Hepatocyte (in vitro differentiated cells): ENCODE results near the gene HLA-DRB1. TPM values are rescaled to one million over a fixed set of nuclear protein-coding genes. Genes with fewer than 3 reads are reported as not detected.
A peak's percentile ranks its signal among the peaks of the same experiment; 100 is the strongest.

Source experiments
- DNase-seq: peaks from one replicate; pipeline ENCODE4 v3.0.0-alpha.2; 2016; ENCODE audit warnings: low spot score
- H2AFZ ChIP-seq: fragments of 200-600 bp; sonication (generic); 2 replicates; pipeline ENCODE4 v1.6.0; 2016; ENCODE audit warnings: antibody characterized with exemption, mild to moderate bottlenecking
- H3K27ac ChIP-seq: fragments of 200-600 bp; sonication (generic); 2 replicates; pipeline ENCODE4 v1.5.1; 2016; ENCODE audit warnings: mild to moderate bottlenecking
- H3K27me3 ChIP-seq: fragments of 200-600 bp; sonication (generic); 2 replicates; pipeline ENCODE4 v1.6.1; 2016
- H3K36me3 ChIP-seq: fragments of 200-600 bp; sonication (generic); replicated peaks from 2 replicates; pipeline ENCODE4 v1.5.1; 2016; ENCODE audit warnings: low read depth; ENCODE audit not compliant: insufficient read depth
- H3K4me1 ChIP-seq: fragments of 200-600 bp; sonication (generic); 2 replicates; pipeline ENCODE4 v1.5.1; 2016; ENCODE audit warnings: mild to moderate bottlenecking, moderate library complexity; ENCODE audit not compliant: insufficient read depth
- H3K4me2 ChIP-seq: fragments of 200-600 bp; sonication (generic); 2 replicates; pipeline ENCODE4 v1.6.0; 2016
- H3K4me3 ChIP-seq: fragments of 200-600 bp; sonication (generic); 2 replicates; pipeline ENCODE4 v1.5.1; 2016; ENCODE audit warnings: mild to moderate bottlenecking
- H3K79me2 ChIP-seq: fragments of 200-600 bp; sonication (generic); 2 replicates; pipeline ENCODE4 v1.6.0; 2017; ENCODE audit warnings: mild to moderate bottlenecking
- H3K9me2 ChIP-seq: fragments of 200-600 bp; sonication (generic); replicated peaks from 2 replicates; pipeline ENCODE4 v1.6.0; 2017; ENCODE audit warnings: mild to moderate bottlenecking; ENCODE audit not compliant: insufficient read depth
- H3K9me3 ChIP-seq: fragments of 200-600 bp; sonication (generic); 2 replicates; pipeline ENCODE4 v1.5.1; 2016; ENCODE audit warnings: low read depth, mild to moderate bottlenecking
- H4K20me1 ChIP-seq: fragments of 200-600 bp; sonication (generic); 2 replicates; pipeline ENCODE4 v1.6.0; 2016; ENCODE audit warnings: mild to moderate bottlenecking; ENCODE audit not compliant: insufficient read depth, poor library complexity, severe bottlenecking
- CTCF ChIP-seq: fragments of 200-600 bp; sonication (generic); IDR thresholded peaks from 2 replicates; pipeline ENCODE4 v1.5.1; 2016; ENCODE audit warnings: antibody characterized with exemption, mild to moderate bottlenecking; ENCODE audit not compliant: poor library complexity
- EZH2 ChIP-seq: fragments of 200-600 bp; sonication (generic); IDR thresholded peaks from 2 replicates; pipeline ENCODE4 v1.6.1; 2016; ENCODE audit warnings: antibody characterized with exemption, mild to moderate bottlenecking, borderline replicate concordance
- EZH2phosphoT487 ChIP-seq: fragments of 200-600 bp; sonication (generic); IDR thresholded peaks from one replicate; pipeline ENCODE4 v1.6.1; 2018; ENCODE audit warnings: antibody characterized with exemption, mild to moderate bottlenecking, low read depth, moderate library complexity; ENCODE audit not compliant: unreplicated experiment, severe bottlenecking
- WGBS: methylation state at CpG from one replicate; pipeline ENCODE4 v1.1.6; 2016; ENCODE audit warnings: low lambda C conversion rate; ENCODE audit errors: missing lambda C conversion rate; 5-methylcytosine and 5-hydroxymethylcytosine counted together
- polyA plus RNA-seq: library from polyadenylated mRNA; unstranded; fragments of >200 nt; fragmentation: Nextera tagmentation; extraction: Ambion mirVana; gene quantifications from 2 replicates; pipeline ENCODE4 v1.2.1, GENCODE V29; 2016
- total RNA-seq: library from RNA; depleted of rRNA; stranded (reverse); fragments of >200 nt; gene quantifications from 2 replicates; pipeline ENCODE4 v1.2.3, GENCODE V29; 2014

Gene HLA-DRB1
- total and polyA plus RNA-seq, 2 experiments from 2014 or later, result 59.1 to 72.9 TPM

DNA sequence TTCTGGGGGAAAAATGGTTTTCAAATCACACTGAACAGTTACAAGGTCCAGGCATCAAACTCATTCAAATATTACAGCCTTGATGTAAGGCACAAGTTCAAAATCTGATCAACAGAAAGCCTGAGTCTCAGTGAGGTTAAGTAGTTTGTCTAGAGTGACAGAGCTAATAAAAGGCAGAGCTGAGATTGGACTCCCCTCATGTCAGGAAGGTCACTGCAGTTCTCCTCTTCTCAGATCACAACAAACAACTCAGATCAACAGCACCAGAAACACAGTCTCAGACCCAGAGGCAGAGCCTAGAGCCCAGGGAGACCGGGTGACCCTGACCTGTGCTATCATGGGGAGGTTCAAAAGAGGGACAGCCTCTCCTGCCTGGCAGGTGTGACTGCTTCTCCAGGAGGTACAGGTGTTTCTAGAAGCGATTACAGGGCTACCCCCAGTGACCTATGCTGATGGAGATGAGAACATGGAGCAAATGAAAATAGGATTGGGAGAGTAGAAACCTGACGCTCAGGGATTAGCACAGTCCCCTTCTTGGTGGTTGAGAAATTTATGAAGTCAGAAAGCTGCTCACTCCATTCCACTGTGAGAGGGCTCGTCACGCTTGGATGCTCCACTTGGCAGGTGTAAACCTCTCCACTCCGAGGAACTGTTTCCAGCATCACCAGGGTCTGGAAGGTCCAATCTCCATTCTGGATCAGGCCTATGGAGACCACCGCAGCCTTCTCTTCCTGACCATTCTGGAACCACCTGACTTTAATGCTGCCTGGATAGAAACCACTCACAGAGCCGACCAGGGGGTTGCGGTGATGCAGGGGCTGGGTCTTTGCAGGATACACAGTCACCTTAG lies 35.3 kb downstream of the HLA-DRB1 start:
- H4K20me1 ChIP-seq, result no peaks in the 10 kb centered on the region
- peaks cover 3% of the 10 kb centered on the region for H3K4me1 ChIP-seq
- no peaks in the 10 kb centered on the region for H3K27me3 ChIP-seq
- no peak overlapping the region for H3K4me2 ChIP-seq
- WGBS, result 90% methylated on average over 9 of the region's 9 CpGs
- H3K9me3 ChIP-seq, result no peaks in the 10 kb centered on the region
- H3K27ac ChIP-seq, result no peak overlapping the region
- DNase-seq, result no peak
- no peaks in the 10 kb centered on the region for H3K36me3 ChIP-seq
- no peaks in the 10 kb centered on the region for H3K9me2 ChIP-seq
- no peak overlapping the region for H3K4me3 ChIP-seq
- H3K79me2 ChIP-seq, result no peaks in the 10 kb centered on the region
- no peak for TF ChIP-seq CTCF
- TF ChIP-seq EZH2phosphoT487, result no peak
- no peak for TF ChIP-seq EZH2
- H2AFZ ChIP-seq, result no peak overlapping the region

DNA sequence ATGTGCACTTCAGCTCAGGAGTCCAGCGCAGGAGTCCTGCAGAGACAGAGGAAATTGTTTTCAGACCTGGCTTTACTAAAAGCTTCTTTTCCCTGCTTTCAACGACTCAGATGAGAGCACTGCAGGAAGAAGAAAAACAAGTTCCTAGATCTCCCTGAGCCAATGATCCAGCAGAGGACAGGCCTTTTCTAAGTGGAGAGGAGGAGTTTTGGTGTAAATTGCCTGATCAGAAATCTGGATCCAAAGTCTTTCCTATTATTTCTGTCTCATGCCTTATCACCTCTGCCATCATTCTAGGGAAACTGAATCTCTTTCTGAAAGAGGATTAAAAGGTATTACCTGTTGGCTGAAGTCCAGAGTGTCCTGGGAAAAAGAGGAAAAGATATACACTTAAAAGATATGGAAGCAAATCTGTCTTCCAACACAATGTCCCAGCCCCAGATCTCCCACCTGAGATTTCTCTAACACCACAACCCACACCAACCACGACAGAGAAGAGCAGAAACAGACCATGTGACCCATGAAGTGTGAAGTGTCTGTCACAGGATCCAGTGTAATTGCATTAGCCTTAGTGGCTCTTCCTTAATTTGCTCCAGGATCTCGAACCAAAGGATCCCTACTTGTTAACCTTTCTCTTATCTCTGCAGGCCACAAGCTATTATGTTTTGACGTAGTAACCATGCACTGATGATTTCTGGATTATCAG lies 36.5 kb downstream of the HLA-DRB1 start:
- Histone ChIP-seq H3K4me1 (no peaks in the 10 kb centered on the region), H4K20me1 (no peaks in the 10 kb centered on the region), H3K27ac (peak overlapping the region; percentile 65), H3K9me3 (no peaks in the 10 kb centered on the region), H3K4me2 (no peak overlapping the region), H3K4me3 (no peak overlapping the region), H3K9me2 (no peaks in the 10 kb centered on the region), H3K79me2 (no peaks in the 10 kb centered on the region), H3K36me3 (no peaks in the 10 kb centered on the region), H3K27me3 (no peaks in the 10 kb centered on the region), H2AFZ (no peak overlapping the region)
- TF ChIP-seq EZH2phosphoT487, result no peak
- no peak for TF ChIP-seq EZH2
- TF ChIP-seq CTCF, result no peak
- no peak for DNase-seq
- 41% methylated on average over 5 of the region's 5 CpGs for WGBS

DNA sequence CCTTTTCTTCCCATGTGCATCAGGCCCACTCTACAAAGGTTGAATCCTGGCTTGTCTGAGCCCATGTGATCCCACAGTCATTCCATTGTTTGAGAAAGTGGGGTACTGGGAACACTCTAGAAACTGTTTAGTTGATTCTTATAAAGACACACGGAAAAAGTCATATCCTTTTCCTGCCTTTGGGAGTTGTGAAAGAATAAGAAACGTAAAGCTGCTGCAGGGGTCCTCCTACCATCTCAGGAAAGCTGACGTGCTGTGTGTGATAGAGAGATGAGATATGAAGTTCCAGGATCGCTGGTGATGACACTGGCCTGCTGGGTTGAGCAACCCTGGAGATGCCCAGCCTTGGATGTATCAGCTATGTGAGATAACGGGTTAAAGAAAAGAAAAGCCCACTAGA lies 38.2 kb downstream of the HLA-DRB1 start:
- whole genome bisulfite sequencing, result 61% methylated on average over 5 of the region's 5 CpGs
- DNase-seq, result no peak

More for the DNA sequence above, 38.2 kb downstream of the HLA-DRB1 start:
- Histone ChIP-seq H3K36me3 (no peaks in the 10 kb centered on the region), H3K9me2 (no peaks in the 10 kb centered on the region), H2AFZ (no peak overlapping the region), H3K27me3 (no peaks in the 10 kb centered on the region), H3K4me2 (no peak overlapping the region), H3K4me1 (no peaks in the 10 kb centered on the region), H4K20me1 (no peaks in the 10 kb centered on the region), H3K79me2 (no peaks in the 10 kb centered on the region), H3K9me3 (no peaks in the 10 kb centered on the region), H3K4me3 (no peak overlapping the region), H3K27ac (no peak overlapping the region)
- no peak for TF ChIP-seq CTCF
- no peak for TF ChIP-seq EZH2
